Tibial nerve (tissue), 4 donors: ENCODE results near the gene SLC16A8. TPM values are rescaled to one million over a fixed set of nuclear protein-coding genes. Genes with fewer than 3 reads are reported as not detected.

ENCODE experiments used
- DNase-seq, 2 donors: peaks; one replicate each; pipeline ENCODE4 v3.0.0-alpha.2; 2019; ENCODE audit warnings: low spot score in 2 of 2
- H3K27ac ChIP-seq, 4 donors: fragments of 200-600 bp; sonication (generic) in 3 of 4; one replicate each; pipeline ENCODE4 v1.5.1; 2017 to 2019; ENCODE audit warnings: mild to moderate bottlenecking in 1 of 4
- H3K27me3 ChIP-seq, 2 donors: fragments of 200-600 bp; sonication (generic) in 1 of 2; one replicate each; pipeline versions ENCODE4 v1.5.1 to v1.6.0; 2017 to 2019
- H3K36me3 ChIP-seq, 3 donors: fragments of 200-600 bp; sonication (generic); one replicate each; pipeline ENCODE4 v1.5.1; 2018 to 2019
- H3K4me1 ChIP-seq, 4 donors: fragments of 200-600 bp; sonication (generic) in 3 of 4; one replicate each; pipeline ENCODE4 v1.5.1; 2017 to 2019
- H3K4me3 ChIP-seq, 4 donors: fragments of 200-600 bp; sonication (generic) in 3 of 4; one replicate each; pipeline ENCODE4 v1.5.1; 2017 to 2019; ENCODE audit warnings: mild to moderate bottlenecking in 1 of 4, moderate library complexity in 1 of 4
- H3K9me3 ChIP-seq, 4 donors: fragments of 200-600 bp; sonication (generic) in 3 of 4; one replicate each; pipeline ENCODE4 v1.5.1; 2017 to 2019
- EP300 ChIP-seq, 2 donors: sonication (generic); formaldehyde crosslinking; IDR thresholded peaks; one replicate each; pipeline ENCODE4 v1.6.1; 2017; ENCODE audit warnings: antibody characterized with exemption in 2 of 2, mild to moderate bottlenecking in 1 of 2
- POLR2A ChIP-seq, 2 donors: fragments of 450-650 bp; IDR thresholded peaks; one replicate each; pipeline ENCODE4 v1.6.1; 2017; ENCODE audit warnings: antibody characterized with exemption in 2 of 2, mild to moderate bottlenecking in 2 of 2, moderate library complexity in 2 of 2
- WGBS, 2 donors: methylation state at CpG; one replicate each; pipeline ENCODE4 v1.1.5; 2018; 5-methylcytosine and 5-hydroxymethylcytosine counted together
- total RNA-seq, 4 donors: library from RNA; depleted of rRNA; stranded (reverse); fragments of >200 nt; gene quantifications; one replicate each; pipeline ENCODE4 v1.1.0, GENCODE V29; 2016
- TF ChIP-seq, protein P1 (sequence below), 5 experiments: fragments of 200-600 bp in 3 of 5; fragments of 450-650 bp in 2 of 5; sonication (generic) in 3 of 5; IDR thresholded peaks; one replicate each; pipeline ENCODE4 v1.5.1; 2016 to 2019; ENCODE audit warnings: antibody characterized with exemption in 5 of 5, mild to moderate bottlenecking in 3 of 5, moderate library complexity in 2 of 5

SLC16A8 gene
- total RNA-seq, 4 donors from 2014 or later, result 0.98 to 1.8 (median 1.4) TPM

- Histone ChIP-seq H3K36me3 (peaks cover 0 to 62% (median 0%) of the 10 kb centered on the region in 3 donors), H3K4me3 (no peak overlapping the region), H3K4me1 (peaks cover 0 to 2% (median 0%) of the 10 kb centered on the region in 4 donors), H3K27me3 (no peaks in the 10 kb centered on the region), H3K9me3 (no peaks in the 10 kb centered on the region), H3K27ac (no peak overlapping the region)
- TF ChIP-seq, protein P1, sequence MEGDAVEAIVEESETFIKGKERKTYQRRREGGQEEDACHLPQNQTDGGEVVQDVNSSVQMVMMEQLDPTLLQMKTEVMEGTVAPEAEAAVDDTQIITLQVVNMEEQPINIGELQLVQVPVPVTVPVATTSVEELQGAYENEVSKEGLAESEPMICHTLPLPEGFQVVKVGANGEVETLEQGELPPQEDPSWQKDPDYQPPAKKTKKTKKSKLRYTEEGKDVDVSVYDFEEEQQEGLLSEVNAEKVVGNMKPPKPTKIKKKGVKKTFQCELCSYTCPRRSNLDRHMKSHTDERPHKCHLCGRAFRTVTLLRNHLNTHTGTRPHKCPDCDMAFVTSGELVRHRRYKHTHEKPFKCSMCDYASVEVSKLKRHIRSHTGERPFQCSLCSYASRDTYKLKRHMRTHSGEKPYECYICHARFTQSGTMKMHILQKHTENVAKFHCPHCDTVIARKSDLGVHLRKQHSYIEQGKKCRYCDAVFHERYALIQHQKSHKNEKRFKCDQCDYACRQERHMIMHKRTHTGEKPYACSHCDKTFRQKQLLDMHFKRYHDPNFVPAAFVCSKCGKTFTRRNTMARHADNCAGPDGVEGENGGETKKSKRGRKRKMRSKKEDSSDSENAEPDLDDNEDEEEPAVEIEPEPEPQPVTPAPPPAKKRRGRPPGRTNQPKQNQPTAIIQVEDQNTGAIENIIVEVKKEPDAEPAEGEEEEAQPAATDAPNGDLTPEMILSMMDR (IDR thresholded peaks at IDR 0.05), result no peak
- TF ChIP-seq POLR2A (IDR thresholded peaks at IDR 0.05), result no peak
- TF ChIP-seq EP300 (IDR thresholded peaks at IDR 0.05), result no peak
- no peak for DNase-seq
- WGBS, 2 donors, result 81 to 84% methylated on average over 11 of the region's 11 CpGs
Observed at GRCh38 chr22:38125751-38126201, 41.8 kb upstream of the SLC16A8 start.

DNA sequence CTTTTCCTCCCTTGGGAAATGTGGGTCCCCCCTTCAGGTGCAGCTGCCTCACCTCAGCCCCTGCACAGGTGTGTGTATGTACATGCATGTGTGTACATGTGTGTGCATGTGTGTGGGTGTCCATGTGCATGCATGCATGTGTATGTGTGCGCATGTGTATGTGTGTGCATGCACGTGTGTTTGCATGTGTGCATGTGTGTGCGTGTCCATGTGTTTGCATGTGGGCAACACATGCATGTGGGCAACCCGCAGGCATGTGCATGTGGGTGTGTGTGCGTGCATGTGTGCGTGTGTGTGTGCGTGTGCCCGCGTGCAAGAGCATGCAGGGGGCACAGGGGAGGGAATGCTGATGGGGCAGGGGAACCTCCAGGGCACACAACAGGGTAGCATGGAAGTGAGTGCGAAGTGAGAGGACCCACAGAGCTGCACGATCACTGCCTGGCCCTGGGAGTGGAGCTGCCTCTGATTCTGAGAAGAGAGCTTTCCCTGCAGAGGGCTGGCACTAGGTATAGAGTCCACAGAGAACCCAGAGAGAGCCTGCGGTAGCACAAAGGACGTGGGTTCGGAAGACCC lies 41.1 kb upstream of the SLC16A8 start:
- Histone ChIP-seq H3K4me3 (no peak overlapping the region), H3K36me3 (peaks cover 0 to 68% (median 0%) of the 10 kb centered on the region in 3 donors), H3K27me3 (no peaks in the 10 kb centered on the region), H3K9me3 (no peaks in the 10 kb centered on the region), H3K4me1 (no peaks in the 10 kb centered on the region), H3K27ac (no peak overlapping the region)
- 93 to 94% methylated on average over 14 of the region's 14 CpGs for WGBS, 2 donors
- TF ChIP-seq, protein P1 (IDR thresholded peaks at IDR 0.05), result no peak
- TF ChIP-seq POLR2A (IDR thresholded peaks at IDR 0.05), result no peak
- no peak for TF ChIP-seq EP300 (IDR thresholded peaks at IDR 0.05)
- no peak for DNase-seq

DNA sequence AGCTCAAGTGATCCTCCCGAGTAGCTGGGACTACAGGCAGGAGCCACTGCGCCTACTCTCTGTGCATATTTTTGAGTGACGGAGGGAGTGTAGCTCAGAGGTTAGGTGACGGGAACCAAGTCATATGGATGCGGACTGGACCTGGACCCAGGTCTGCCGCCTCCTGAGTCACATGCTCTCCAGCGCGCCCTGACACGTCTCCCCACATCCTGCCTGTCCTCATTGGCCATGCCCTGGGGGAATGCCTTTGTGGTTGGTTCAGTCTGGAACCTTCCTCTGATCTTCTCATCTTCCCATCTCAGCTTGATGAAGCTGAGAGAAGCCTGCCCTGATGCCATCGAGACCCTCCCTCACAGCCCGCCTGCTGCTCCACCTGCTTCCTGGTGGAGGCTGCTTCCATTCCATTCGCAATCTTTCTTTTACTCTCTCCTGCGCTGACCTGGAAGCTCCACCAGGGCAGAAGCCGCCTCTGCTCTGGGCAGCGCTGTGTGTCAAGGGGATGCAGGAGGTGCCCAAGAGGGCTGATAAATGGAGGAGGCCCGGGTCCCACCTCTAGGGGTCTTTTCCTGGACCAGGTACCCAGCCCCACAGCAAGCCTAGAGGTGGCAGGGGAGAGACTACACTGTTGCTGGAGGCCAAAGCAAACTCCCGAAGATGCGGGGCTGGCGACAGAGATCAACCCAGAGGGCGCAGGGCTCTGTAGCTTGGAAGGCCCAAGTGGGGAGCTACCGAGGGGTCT lies 40.4 kb upstream of the SLC16A8 start:
- Histone ChIP-seq H3K27me3 (no peaks in the 10 kb centered on the region), H3K4me1 (no peaks in the 10 kb centered on the region), H3K27ac (no peak overlapping the region), H3K36me3 (peaks cover 0 to 65% (median 0%) of the 10 kb centered on the region in 3 donors), H3K4me3 (no peak overlapping the region), H3K9me3 (no peaks in the 10 kb centered on the region)
- DNase-seq, result no peak
- TF ChIP-seq, protein P1 (IDR thresholded peaks at IDR 0.05), result no peak
- TF ChIP-seq EP300 (IDR thresholded peaks at IDR 0.05) (no peak), POLR2A (IDR thresholded peaks at IDR 0.05) (no peak)
- WGBS, 2 donors, result 90 to 95% methylated on average over 21 of the region's 21 CpGs

DNA sequence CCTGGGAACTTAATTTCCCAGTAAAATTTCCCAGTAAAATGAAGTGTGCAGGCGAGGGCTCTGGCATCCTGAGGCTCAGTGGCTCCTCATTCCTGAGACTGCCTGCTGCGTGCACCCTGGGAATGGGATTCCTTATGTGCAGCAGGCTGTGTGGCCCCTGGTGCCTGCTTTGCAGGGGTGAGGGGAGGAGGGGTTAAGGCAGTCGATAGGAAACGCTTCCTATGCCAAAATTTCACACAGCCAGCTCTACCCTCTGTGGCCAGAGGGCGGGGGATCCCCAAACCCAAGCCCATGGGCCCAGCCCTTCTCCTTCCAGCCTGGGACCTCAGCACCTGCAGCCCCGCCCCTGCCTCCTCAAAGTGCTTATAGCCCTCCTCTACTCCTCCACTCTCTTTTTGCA lies 38.6 kb upstream of the SLC16A8 start:
- Histone ChIP-seq H3K4me1 (no peaks in the 10 kb centered on the region), H3K9me3 (no peaks in the 10 kb centered on the region), H3K27me3 (no peaks in the 10 kb centered on the region), H3K27ac (no peak overlapping the region), H3K4me3 (no peak overlapping the region), H3K36me3 (peaks cover 0 to 53% (median 0%) of the 10 kb centered on the region in 3 donors)
- TF ChIP-seq, protein P1 (IDR thresholded peaks at IDR 0.05), result no peak
- no peak for TF ChIP-seq POLR2A (IDR thresholded peaks at IDR 0.05)
- TF ChIP-seq EP300 (IDR thresholded peaks at IDR 0.05), result no peak
- DNase-seq, result no peak
- 80 to 85% methylated on average over 6 of the region's 6 CpGs for WGBS, 2 donors
